ENCODE measurements around the gene ZNF341.
A peak's percentile ranks its signal among the peaks of the same experiment; 100 is the strongest.

Gene ZNF341

DNA sequence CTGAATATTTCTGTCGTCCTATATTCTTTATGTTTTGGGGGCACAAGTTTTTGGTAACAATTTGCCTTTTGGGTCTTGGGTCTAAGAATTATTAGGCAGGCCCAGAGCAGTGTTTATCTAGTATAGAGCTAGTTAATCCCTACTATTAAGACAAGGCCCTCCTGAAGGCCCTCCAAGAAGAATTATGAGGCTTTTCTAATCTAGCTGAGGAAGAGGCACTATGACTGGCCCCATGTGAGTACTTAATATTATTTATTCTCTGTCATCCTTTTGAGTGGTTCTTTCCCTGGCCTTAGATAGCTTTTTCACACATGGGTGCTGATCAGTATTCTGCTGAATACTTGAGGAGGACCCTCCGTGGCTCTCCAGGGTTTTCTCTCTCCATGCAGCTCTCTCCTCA, 104.5 kb downstream of the ZNF341 start:
- H3K9me3 ChIP-seq (replicated peaks in 1 of 11) = peaks cover 0 to 4% (median 0%) of the 10 kb centered on the region in 11 experiments; a peak in 1 of 22 replicates
- H3K36me3 ChIP-seq = peaks cover 38 to 69% (median 47%) of the 10 kb centered on the region in 11 experiments
- H3K9ac ChIP-seq = peak overlapping the region in 1 of 11 experiments; percentile 19; a peak in 1 of 22 replicates
- H3K4me2 ChIP-seq = peak overlapping the region in 6 of 11 experiments; percentile 27 to 70 (median 62); a peak in 7 of 22 replicates
- H3K27ac ChIP-seq = no peak overlapping the region
- TF ChIP-seq Cebpa-rat (IDR thresholded peaks at IDR 0.05) = no peak
- H4K20me1 ChIP-seq = peaks cover 86 to 100% (median 100%) of the 10 kb centered on the region in 11 experiments
- H3K4me1 ChIP-seq = peaks cover 29 to 60% (median 35%) of the 10 kb centered on the region in 10 experiments
- H3K27me3 ChIP-seq = no peaks in the 10 kb centered on the region
- no peak overlapping the region for H3K4me3 ChIP-seq

DNA sequence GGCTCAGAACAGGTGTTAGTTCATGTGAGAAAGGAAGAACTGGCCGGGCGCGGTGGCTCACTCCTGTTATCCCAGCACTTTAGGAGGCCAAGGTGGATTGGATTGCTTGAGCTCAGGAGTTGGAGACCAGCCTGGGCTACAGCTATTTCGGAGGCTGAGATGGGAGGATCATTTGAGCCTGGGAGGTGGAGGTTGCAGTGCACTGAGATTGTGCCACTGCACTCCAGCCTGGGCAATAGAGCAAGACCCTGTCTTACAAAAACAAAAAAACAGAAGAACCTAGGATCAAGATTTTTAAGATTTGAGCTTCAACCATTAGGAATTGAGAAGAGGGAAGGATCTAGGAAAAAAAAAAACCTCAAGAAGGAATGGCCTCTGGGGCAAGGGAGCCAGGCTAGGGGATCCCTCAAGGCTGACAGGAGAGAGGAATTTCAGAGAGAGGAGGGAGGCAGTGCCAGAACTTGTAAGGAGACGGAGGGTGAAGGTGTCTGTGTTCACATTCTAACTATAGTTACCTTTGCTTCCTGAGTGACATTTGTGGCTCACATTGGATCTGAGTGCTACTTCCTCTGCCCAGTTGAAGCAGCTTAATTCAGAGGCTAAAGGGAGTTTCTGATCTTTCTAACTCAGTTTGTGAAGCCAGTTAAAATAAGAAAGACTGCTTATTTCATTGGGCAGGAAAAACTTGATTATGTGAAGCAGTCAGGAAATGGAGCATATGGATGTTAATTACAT, 105.5 kb downstream of the ZNF341 start:
- peaks cover 31 to 68% (median 36%) of the 10 kb centered on the region in 10 experiments for H3K4me1 ChIP-seq
- H3K4me3 ChIP-seq = no peak overlapping the region
- H3K9ac ChIP-seq = no peak overlapping the region
- no peak for TF ChIP-seq Cebpa-rat (IDR thresholded peaks at IDR 0.05)
- peaks cover 28 to 68% (median 38%) of the 10 kb centered on the region in 11 experiments for H3K36me3 ChIP-seq
- peaks cover 86 to 100% (median 100%) of the 10 kb centered on the region in 11 experiments for H4K20me1 ChIP-seq
- peaks cover 0 to 4% (median 0%) of the 10 kb centered on the region in 11 experiments; a peak in 1 of 22 replicates for H3K9me3 ChIP-seq (replicated peaks in 1 of 11)
- no peak overlapping the region for H3K27ac ChIP-seq
- H3K4me2 ChIP-seq = peak overlapping the region; percentile 47 to 77 (median 61)
- no peaks in the 10 kb centered on the region for H3K27me3 ChIP-seq

DNA sequence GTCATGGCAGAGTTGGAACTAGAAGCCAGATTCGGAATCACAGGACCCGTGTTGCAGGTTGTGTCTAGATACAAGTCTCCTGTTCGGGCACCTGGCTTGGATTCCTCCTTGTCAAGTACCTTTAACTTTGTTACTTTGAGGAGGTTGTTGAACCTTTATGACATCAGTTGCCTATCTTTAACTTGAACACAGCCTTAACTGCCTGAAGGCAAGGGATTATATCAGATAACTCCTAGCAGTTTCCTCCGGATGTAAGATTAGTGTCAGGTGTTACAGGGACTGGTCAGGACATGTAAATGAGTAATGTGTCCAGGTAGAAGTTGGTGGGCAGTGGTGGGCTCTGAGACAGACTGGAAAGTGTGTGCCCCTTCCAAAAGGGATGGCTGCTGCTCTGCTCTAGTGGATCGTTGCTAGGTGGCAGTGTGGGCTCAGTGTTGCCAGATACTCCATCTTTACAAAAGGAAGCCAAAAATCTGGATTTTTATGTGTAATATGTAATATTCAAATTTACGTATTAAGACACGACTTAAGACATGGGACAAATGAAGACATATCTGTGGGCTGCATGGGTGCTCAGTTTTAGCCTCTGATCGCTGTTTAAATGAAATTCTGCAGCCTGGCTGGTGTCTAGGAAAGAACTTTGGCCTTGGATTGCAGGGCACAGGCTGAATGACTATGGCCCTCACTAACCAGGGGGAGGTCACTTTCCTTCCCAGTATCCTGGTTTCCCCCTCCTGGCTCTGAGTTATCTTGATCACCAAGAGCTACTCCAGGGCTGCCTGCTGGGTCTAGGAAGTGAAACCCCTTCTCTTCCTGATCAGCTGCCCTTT, 106.5 kb downstream of the ZNF341 start:
- peaks cover 92 to 100% (median 100%) of the 10 kb centered on the region in 11 experiments for H4K20me1 ChIP-seq
- peak overlapping the region in 7 of 11 experiments; percentile 1 to 26 (median 10); a peak in 7 of 22 replicates for H3K27ac ChIP-seq
- TF ChIP-seq Cebpa-rat (IDR thresholded peaks at IDR 0.05) = no peak
- H3K4me3 ChIP-seq = no peak overlapping the region
- peaks cover 39 to 78% (median 46%) of the 10 kb centered on the region in 10 experiments for H3K4me1 ChIP-seq
- H3K4me2 ChIP-seq = peak overlapping the region; percentile 47 to 77 (median 61)
- H3K27me3 ChIP-seq = no peaks in the 10 kb centered on the region
- H3K9me3 ChIP-seq (replicated peaks in 1 of 11) = peaks cover 0 to 4% (median 0%) of the 10 kb centered on the region in 11 experiments; a peak in 1 of 22 replicates
- H3K9ac ChIP-seq = peak overlapping the region in 1 of 11 experiments; percentile 16; a peak in 1 of 22 replicates
- peaks cover 18 to 60% (median 31%) of the 10 kb centered on the region in 11 experiments for H3K36me3 ChIP-seq

DNA sequence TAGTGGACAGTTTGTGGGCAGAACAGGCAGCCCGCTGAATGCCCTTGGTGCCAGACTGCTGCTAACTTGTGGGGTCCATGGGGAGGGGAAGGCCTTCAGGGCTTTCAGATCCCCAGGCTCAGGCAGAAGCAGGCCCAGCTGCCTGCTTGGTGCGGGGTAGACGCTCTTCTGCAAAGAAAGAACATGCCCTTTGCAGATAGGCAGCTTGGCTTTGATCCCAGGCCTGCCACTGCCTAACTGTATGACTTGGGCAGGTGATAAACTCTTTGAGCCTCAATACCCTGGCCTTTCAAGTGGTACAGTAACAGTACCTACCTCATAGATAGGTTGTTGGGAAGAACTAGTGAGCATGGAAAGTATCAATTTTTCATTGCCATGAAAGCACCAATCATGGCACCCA, 107.8 kb downstream of the ZNF341 start:
- Histone ChIP-seq H3K9me3 (replicated peaks in 1 of 11) (peaks cover 0 to 4% (median 0%) of the 10 kb centered on the region in 11 experiments; a peak in 1 of 22 replicates), H3K27ac (no peak overlapping the region), H3K27me3 (no peaks in the 10 kb centered on the region), H4K20me1 (peaks cover 98 to 100% (median 100%) of the 10 kb centered on the region in 11 experiments), H3K4me3 (no peak overlapping the region), H3K36me3 (peaks cover 6 to 55% (median 22%) of the 10 kb centered on the region in 11 experiments), H3K4me2 (peak overlapping the region in 4 of 11 experiments; percentile 59 to 77 (median 63); a peak in 5 of 22 replicates), H3K9ac (no peak overlapping the region), H3K4me1 (peaks cover 44 to 91% (median 56%) of the 10 kb centered on the region in 10 experiments)
- TF ChIP-seq Cebpa-rat (IDR thresholded peaks at IDR 0.05) = no peak

DNA sequence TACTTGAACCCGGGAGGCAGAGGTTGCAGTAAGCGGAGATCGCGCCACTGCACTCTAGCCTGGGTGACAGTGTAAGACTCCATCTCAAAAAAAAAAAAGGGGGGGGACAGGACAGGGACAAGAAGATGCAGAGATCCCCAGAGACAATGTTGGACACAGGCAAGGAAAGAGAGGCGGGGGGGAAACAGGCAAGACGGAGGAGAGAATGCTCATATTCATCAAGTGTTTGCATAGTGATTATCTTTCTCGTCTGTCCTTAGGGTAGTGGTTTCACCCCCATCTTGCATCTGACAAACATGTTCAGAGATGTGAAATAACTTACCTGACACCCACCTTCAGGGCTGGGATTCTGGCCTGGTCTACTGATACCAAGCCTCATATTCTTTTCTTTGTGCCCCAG, 108.4 kb downstream of the ZNF341 start:
- Histone ChIP-seq H3K4me2 (no peak overlapping the region), H4K20me1 (peaks cover 100% of the 10 kb centered on the region in 11 experiments), H3K27ac (no peak overlapping the region), H3K36me3 (peaks cover under 1 to 55% (median 22%) of the 10 kb centered on the region in 11 experiments; a peak in 19 of 22 replicates), H3K9ac (no peak overlapping the region), H3K9me3 (replicated peaks in 1 of 11) (0 out of 22 replicates have a peak, but pooled peaks cover 0 to 3% (median 0%) of the 10 kb centered on the region in 11 experiments), H3K27me3 (no peaks in the 10 kb centered on the region), H3K4me1 (peaks cover 45 to 97% (median 56%) of the 10 kb centered on the region in 10 experiments), H3K4me3 (no peak overlapping the region)
- TF ChIP-seq Cebpa-rat (IDR thresholded peaks at IDR 0.05) = no peak

DNA sequence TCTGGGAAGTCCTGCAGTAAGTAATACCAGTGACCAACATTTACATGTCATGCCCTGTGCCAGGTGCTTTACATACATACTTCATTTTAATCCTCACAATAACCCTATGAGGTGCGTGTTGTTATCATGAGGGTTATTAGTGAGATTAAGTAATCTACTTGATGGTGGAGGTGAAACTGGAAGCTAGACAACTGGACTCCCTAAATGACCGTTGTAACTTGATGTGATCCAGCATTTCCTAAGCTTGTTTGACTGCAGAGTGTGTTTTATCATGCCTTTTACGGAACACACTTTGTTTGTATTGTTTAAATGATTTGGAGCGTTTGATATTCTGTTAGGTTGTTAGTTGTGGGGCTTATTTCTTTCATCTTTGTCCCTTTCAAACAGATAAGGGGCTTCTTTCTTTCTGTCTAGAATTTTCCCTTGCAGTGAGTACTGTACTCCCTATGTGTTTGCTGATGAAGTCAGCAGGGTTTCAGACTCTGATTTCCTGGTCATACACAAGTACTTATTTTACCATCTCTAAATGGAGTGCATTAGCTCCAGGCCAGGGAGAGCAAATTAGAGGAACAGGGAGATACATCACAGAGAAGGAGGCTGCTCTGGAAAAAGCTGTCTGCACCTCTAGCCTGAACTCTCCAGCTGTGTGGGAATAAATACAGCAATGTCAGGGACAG, 109.1 kb downstream of the ZNF341 start:
- peak overlapping the region in 2 of 11 experiments; percentile 73 to 76; a peak in 2 of 22 replicates for H3K4me2 ChIP-seq
- peaks cover 100% of the 10 kb centered on the region in 11 experiments for H4K20me1 ChIP-seq
- no peak overlapping the region for H3K9ac ChIP-seq
- H3K36me3 ChIP-seq = peaks cover 0 to 55% (median 22%) of the 10 kb centered on the region in 11 experiments; a peak in 14 of 22 replicates
- peaks cover 52 to 100% (median 60%) of the 10 kb centered on the region in 10 experiments for H3K4me1 ChIP-seq
- TF ChIP-seq Cebpa-rat (IDR thresholded peaks at IDR 0.05) = no peak
- no peaks in the 10 kb centered on the region for H3K27me3 ChIP-seq
- H3K9me3 ChIP-seq (replicated peaks in 1 of 11) = 0 out of 22 replicates have a peak, but pooled peaks cover 0 to 8% (median 0%) of the 10 kb centered on the region in 11 experiments
- no peak overlapping the region for H3K27ac ChIP-seq
- no peak overlapping the region for H3K4me3 ChIP-seq

DNA sequence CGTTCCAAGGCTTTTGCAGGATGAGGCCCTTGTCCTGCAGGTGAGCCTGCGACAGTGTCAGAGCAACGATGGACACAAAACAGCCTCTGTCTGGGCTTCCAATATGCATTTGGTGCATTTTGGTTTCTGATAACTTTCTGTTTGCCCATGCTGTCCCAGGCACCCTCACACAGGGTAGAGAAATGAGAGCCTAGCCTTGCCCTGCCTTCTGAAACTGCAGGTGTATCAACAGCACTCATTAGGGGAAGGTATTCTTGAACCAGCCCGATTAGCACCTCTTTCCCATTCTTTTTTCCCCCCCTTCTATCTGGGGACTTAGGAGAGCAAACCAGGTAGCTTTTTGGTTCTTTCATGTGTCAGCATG, 109.6 kb downstream of the ZNF341 start:
- Histone ChIP-seq H4K20me1 (peaks cover 100% of the 10 kb centered on the region in 11 experiments), H3K36me3 (peaks cover 0 to 54% (median 22%) of the 10 kb centered on the region in 11 experiments; a peak in 12 of 22 replicates), H3K9ac (no peak overlapping the region), H3K27ac (no peak overlapping the region), H3K4me3 (no peak overlapping the region), H3K9me3 (replicated peaks in 1 of 11) (0 out of 22 replicates have a peak, but pooled peaks cover 0 to 8% (median 0%) of the 10 kb centered on the region in 11 experiments), H3K4me2 (peak overlapping the region in 2 of 11 experiments; percentile 73 to 76; a peak in 2 of 22 replicates), H3K4me1 (peaks cover 55 to 100% (median 64%) of the 10 kb centered on the region in 10 experiments), H3K27me3 (no peaks in the 10 kb centered on the region)
- no peak for TF ChIP-seq Cebpa-rat (IDR thresholded peaks at IDR 0.05)

All from BLaER1 treated with 17β-estradiol and CSF1 and Interleukin-3, amounts not matched to agents 10 nM and 100 nM (cell line).